Activated naive CD4-positive, alpha-beta T cell (primary cell): ENCODE results near the gene GKN1.

Experiments
- DNase-seq, 4 experiments: peaks; one replicate each; lab custom pipeline; 2025; lab: John Stamatoyannopoulos, UW

Gene GKN1

GRCh38 chr2:69010437-69011194 is 36.2 kb downstream of the GKN1 start:
- no peak for DNase-seq

- DNase-seq: no peak
Measured at GRCh38 chr2:69011611-69012157, 37.2 kb downstream of the GKN1 start.

GRCh38 chr2:69012310-69013141 is 38.1 kb downstream of the GKN1 start:
- DNase-seq: peak in 2 of 4 experiments; percentile 20 to 28

- DNase-seq: peak in 1 of 4 experiments; percentile 4
Measured at GRCh38 chr2:69013142-69013839, 38.9 kb downstream of the GKN1 start, which contains the start of gene ANTXR1. Gene ANTXR1 (plus strand): TSS chr2:69013179. CDS start chr2:69013500, 321 bp downstream.

- no peak for DNase-seq
Measured at GRCh38 chr2:69013840-69014821, 39.7 kb downstream of the GKN1 start.

- DNase-seq: no peak
Measured at GRCh38 chr2:69017080-69017479, 42.6 kb downstream of the GKN1 start.

- no peak for DNase-seq
Measured at GRCh38 chr2:69017835-69018234, 43.4 kb downstream of the GKN1 start.

GRCh38 chr2:69018678-69019095 is 44.3 kb downstream of the GKN1 start:
- DNase-seq: no peak

GRCh38 chr2:69020496-69021426 is 46.3 kb downstream of the GKN1 start:
- DNase-seq: no peak

- DNase-seq: no peak
Measured at GRCh38 chr2:69021727-69022126, 47.3 kb downstream of the GKN1 start.

GRCh38 chr2:69022548-69022947 is 48.1 kb downstream of the GKN1 start:
- no peak for DNase-seq

GRCh38 chr2:69023236-69023635 is 48.8 kb downstream of the GKN1 start:
- DNase-seq: no peak

GRCh38 chr2:69026026-69026425 is 51.6 kb downstream of the GKN1 start:
- no peak for DNase-seq

GRCh38 chr2:69026691-69027459 is 52.4 kb downstream of the GKN1 start:
- no peak for DNase-seq
